ENCODE measurements around the gene HECTD1.

The HECTD1 gene

GRCh38 chr14:31159682-31160296, 47.8 kb downstream of the HECTD1 start:
- DNase-seq (ENCODE audit: low read depth in 1 of 2, low spot score in 1 of 2): no peak

DNA sequence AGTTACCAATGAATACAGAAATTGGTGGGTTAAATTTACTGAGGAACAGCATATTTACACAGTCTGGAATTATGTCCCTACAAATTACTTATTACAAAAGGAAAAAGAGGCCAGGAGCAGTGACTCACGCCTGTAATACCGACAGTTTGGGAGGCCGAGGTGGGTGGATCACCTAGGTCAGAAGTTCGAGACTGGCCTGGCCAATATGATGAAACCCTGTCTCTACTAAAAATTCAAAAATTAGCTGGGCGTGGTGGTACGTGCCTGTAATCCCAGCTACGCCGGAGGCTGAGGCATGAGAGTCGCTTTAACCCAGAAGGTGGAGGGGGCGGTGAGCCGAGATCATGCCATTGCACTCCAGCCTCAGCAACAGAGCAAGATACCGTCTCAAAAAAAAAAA, 52.6 kb downstream of the HECTD1 start:
- DNase-seq (ENCODE audit: low read depth in 1 of 2, low spot score in 1 of 2): no peak

GRCh38 chr14:31142455-31143087, 65.0 kb downstream of the HECTD1 start:
- DNase-seq (ENCODE audit: low read depth in 1 of 2, low spot score in 1 of 2): no peak

GRCh38 chr14:31139301-31139847, 68.2 kb downstream of the HECTD1 start:
- DNase-seq (ENCODE audit: low read depth in 1 of 2, low spot score in 1 of 2): no peak

- DNase-seq (ENCODE audit: low read depth in 1 of 2, low spot score in 1 of 2): no peak
Observed at GRCh38 chr14:31138301-31138700, 69.3 kb downstream of the HECTD1 start.

- no peak for DNase-seq (ENCODE audit: low read depth in 1 of 2, low spot score in 1 of 2)
Observed at GRCh38 chr14:31137214-31137889, 70.2 kb downstream of the HECTD1 start.

- no peak for DNase-seq (ENCODE audit: low read depth in 1 of 2, low spot score in 1 of 2)
Observed at GRCh38 chr14:31133133-31133532, 74.5 kb downstream of the HECTD1 start.

DNA sequence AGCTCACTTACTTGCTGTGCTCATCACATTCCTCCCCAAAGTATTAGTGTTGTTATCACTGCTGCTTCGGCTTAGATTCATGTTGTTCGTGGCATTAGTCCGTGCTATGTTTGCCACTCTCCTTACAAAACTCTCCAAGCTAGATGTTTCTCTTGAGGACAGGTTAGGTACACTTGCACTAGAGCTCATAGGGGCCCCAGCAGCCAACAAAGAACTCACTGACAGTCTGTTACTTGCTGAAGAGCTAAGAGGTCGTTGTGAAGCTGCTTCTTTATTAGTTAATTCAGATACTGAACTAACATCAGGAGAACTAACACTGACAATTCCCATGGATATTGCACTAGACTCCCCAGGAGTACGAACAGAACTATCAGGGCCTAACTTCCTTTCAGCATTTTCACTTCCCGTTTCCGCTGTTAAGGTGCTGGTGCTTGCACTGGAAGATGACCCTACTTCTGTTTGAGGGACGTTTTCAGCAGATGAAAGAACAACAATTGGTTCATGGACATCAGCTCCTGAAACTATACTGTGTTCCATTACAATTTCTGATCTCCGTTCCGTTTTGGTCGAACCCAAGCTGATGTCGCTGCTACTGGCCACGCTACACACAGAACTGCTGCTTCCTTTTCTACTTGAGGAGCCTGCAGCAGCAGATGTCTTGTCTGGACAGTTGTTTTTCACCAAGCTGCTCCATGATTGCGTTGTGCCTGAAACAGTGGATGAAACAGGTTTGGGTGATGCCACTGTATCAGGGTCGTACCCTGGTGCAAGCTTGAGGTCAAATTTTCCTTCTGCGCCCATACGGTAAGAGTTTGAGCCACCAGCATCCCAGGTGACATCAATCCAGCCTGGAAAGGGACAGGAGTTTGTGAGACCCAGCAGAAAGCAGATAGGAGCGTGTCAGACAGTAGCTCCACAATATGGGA, 78.7 kb downstream of the HECTD1 start:
- no peak for DNase-seq (ENCODE audit: low read depth in 1 of 2, low spot score in 1 of 2)

DNA sequence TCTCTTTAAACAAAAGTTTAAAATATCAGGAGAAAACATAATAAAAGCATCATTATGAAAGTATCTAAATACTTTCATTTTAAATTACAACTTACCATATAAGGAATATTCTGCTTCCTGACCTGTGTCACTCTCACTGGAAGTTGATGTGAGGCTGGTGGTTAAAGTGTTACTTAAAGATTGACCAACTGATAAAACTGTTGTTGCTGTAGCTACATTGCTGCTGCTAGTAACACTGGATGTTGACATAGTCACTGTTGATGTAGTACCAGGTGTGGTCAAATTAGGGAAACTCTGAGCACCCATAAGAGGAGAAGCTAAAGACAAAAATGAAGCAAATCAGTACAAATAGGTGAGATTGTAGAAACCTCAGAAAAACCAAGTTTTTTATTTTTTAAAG, 79.9 kb downstream of the HECTD1 start:
- peak in 1 of 2 donors; percentile 11 for DNase-seq (ENCODE audit: low read depth in 1 of 2, low spot score in 1 of 2)

- DNase-seq (ENCODE audit: low read depth in 1 of 2, low spot score in 1 of 2): no peak
Observed at GRCh38 chr14:31126680-31127079, 80.9 kb downstream of the HECTD1 start.

GRCh38 chr14:31125231-31125630, 82.4 kb downstream of the HECTD1 start:
- DNase-seq (ENCODE audit: low read depth in 1 of 2, low spot score in 1 of 2): no peak

- no peak for DNase-seq (ENCODE audit: low read depth in 1 of 2, low spot score in 1 of 2)
Observed at GRCh38 chr14:31124197-31124596, 83.4 kb downstream of the HECTD1 start.

DNA sequence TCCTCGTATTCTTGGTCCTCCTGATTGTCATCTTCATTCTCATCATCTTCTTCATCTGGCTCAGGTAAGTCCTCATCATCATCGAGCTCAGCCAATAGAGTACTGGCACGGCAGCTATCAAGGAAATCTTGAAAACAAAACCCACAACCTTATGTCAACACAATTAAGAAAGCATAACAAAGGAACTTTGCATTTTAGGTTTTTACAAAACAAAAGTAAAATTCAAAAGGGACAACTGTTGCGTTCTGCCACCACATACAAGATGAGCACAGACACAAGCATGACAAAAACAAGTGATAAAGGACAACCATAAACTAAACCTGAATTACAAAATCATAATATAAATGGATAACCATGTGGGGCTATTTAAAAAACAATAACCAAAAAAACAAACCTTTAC, 84.7 kb downstream of the HECTD1 start:
- DNase-seq (ENCODE audit: low read depth in 1 of 2, low spot score in 1 of 2): no peak

GRCh38 chr14:31122098-31122611, 85.4 kb downstream of the HECTD1 start:
- no peak for DNase-seq (ENCODE audit: low read depth in 1 of 2, low spot score in 1 of 2)

DNA sequence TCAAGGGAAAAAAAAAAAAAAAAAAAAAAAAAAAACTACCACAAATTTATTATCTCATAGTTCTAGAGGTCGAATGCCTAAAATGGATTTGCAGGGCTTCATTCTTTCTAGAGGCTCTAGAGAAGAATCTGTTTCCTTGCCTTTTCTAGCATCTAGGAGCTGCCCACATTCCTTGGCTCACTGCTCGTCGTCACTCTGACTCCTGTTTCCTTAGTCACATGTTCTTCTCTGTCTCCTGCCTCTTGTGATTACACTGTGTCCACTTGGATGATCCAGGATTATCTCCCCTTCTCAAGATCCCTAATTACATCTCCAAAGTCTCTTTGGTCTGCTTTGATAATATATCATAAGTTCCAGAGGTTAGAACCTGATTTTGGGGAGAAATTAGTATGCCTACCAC, 88.7 kb downstream of the HECTD1 start:
- DNase-seq (ENCODE audit: low read depth in 1 of 2, low spot score in 1 of 2): no peak

DNA sequence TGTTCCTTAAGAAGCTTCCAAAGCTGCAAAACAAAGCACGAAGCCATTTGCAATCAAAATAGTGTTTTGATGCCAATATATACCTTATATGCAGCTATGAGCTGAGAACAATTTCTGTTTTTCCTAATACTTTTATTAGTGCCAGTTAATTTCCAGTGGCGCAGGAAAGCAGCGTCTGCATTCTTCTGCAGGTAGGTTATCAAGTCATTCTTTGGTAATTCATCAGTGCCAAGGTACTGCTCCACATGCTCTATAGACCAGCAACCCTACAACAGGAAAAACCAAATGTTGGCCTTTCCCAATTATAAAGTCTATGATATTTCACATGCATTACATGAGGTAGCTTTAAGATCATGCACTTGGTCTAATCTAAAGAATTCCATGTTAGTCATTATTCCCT, 93.8 kb downstream of the HECTD1 start:
- no peak for DNase-seq (ENCODE audit: low read depth in 1 of 2, low spot score in 1 of 2)

DNA sequence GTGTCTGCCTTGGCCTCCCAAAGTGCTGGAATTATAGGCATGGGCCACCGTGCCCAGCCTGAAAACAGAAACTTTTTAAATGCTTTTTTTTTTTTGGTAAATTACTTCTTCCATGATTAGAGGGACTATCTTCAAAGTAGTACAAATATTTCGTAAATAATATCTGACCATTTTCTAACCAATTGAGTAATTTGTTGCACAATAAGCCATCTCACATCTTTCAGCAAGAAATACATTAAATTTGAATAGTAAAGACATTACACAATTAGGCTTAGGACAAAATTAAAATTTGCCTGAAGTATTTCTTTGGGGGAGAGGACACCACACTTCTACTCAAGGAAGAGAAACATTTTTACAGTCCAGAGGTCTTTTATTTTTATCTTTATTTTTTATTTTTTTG, 96.7 kb downstream of the HECTD1 start:
- no peak for DNase-seq (ENCODE audit: low read depth in 1 of 2, low spot score in 1 of 2)

DNA sequence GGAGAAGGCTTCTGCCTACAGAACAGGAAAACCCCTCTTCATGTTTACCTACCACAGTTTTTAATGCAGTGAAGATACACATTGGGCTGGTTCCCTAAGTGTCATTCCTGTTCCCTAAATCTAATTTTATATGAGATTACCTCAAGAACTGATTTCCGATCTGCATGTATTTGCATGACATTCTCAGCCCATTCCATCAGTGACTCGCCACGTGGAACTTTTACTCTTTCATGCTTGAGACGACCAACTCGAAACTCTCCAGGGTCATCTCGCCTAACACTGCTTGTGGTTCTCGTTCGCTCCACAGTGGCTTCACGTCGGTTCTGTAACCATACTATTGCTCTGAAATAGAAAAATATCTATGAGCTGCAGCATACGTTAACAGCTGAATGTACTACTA, 98.3 kb downstream of the HECTD1 start:
- DNase-seq (ENCODE audit: low read depth in 1 of 2, low spot score in 1 of 2): no peak

GRCh38 chr14:31106768-31107167, 100.8 kb downstream of the HECTD1 start:
- DNase-seq (ENCODE audit: low read depth in 1 of 2, low spot score in 1 of 2): no peak

GRCh38 chr14:31097081-31097480, 110.5 kb downstream of the HECTD1 start:
- no peak for DNase-seq (ENCODE audit: low read depth in 1 of 2, low spot score in 1 of 2)

DNA sequence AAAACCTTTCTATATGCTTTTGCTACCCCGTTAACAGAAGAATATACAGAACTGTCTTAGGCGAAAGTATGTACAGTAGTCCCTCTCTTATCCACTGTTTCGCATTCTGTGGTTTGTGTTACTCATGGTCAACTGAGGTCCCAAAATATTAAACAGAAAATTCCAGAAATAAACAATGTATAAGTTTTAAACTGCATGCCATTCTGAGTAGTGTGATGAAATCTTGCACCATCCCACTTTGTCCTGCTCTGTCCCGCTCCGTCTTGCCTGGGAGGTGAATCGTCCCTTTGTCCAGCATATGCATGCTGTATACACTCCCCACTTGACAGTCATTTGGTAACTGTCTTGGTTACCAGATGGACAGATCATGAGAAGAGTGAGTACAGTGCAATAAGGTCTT, 111.3 kb downstream of the HECTD1 start:
- DNase-seq (ENCODE audit: low read depth in 1 of 2, low spot score in 1 of 2): no peak
